Ishikawa (cell line): Measurements from ENCODE around the gene RHBDF2.

Experiments used
- FOXM1 ChIP-seq: IDR thresholded peaks from 2 replicates; pipeline ENCODE4 v1.6.1; 2012; ENCODE audit warnings: low read depth, borderline replicate concordance
- YY1 ChIP-seq: IDR thresholded peaks from 2 replicates; pipeline ENCODE4 v1.6.1; 2012; ENCODE audit warnings: low read depth

DNA sequence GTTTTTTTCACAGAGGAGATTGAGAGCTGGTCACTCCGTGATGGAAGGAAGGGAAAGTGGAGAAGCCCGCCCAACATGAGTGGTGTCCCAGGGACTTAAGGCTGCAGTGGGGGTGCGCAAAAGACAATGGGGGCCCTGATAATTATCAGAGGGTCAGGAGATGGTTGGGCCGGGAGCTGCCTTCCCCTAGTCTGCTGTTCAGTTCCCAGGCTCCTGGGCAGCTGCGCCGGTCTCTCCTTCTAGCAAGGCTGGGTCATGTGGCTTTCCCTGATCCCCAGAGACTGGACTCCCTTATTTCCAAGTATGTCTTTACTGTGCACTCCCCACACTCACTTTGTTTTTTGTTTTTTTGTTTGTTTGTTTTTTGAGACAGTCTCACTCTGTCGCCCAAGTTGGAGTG, 20.0 kb upstream of the RHBDF2 start:
- TF ChIP-seq YY1 (no peak), FOXM1 (no peak)
